GM11168 (cell line): ENCODE data around the gene SHOC2.

ENCODE experiments used
- in situ Hi-C: fragments of 300-500 bp; cut with MboI; formaldehyde crosslinking; loops from one replicate; pipeline ENCODE4 v1.12.0; 2022; ENCODE audit warnings: low sequenced_read_pairs; ENCODE audit not compliant: unreplicated experiment

The SHOC2 gene

GRCh38 chr10:111034598-111035310 lies 115.3 kb downstream of the SHOC2 start:
- in situ Hi-C loops: no loop called here

- in situ Hi-C loops: no loop called here
Observed at GRCh38 chr10:111035542-111035941, 116.1 kb downstream of the SHOC2 start.

- in situ Hi-C loops: no loop called here
Observed at GRCh38 chr10:111037858-111038257, 118.5 kb downstream of the SHOC2 start.

GRCh38 chr10:111039522-111039921 lies 120.1 kb downstream of the SHOC2 start:
- in situ Hi-C loops: no loop called here

GRCh38 chr10:111057006-111057405 lies 137.6 kb downstream of the SHOC2 start:
- in situ Hi-C loops: no loop called here
